ENCODE data around the gene TINAGL1. TPM values are rescaled to one million over a fixed set of nuclear protein-coding genes. Genes with fewer than 3 reads are reported as not detected.

TINAGL1 gene
- polyA plus RNA-seq, 2 of the 4 experiments (the other 2 are of a cell fraction), result 0.22 to 0.88 TPM

DNA sequence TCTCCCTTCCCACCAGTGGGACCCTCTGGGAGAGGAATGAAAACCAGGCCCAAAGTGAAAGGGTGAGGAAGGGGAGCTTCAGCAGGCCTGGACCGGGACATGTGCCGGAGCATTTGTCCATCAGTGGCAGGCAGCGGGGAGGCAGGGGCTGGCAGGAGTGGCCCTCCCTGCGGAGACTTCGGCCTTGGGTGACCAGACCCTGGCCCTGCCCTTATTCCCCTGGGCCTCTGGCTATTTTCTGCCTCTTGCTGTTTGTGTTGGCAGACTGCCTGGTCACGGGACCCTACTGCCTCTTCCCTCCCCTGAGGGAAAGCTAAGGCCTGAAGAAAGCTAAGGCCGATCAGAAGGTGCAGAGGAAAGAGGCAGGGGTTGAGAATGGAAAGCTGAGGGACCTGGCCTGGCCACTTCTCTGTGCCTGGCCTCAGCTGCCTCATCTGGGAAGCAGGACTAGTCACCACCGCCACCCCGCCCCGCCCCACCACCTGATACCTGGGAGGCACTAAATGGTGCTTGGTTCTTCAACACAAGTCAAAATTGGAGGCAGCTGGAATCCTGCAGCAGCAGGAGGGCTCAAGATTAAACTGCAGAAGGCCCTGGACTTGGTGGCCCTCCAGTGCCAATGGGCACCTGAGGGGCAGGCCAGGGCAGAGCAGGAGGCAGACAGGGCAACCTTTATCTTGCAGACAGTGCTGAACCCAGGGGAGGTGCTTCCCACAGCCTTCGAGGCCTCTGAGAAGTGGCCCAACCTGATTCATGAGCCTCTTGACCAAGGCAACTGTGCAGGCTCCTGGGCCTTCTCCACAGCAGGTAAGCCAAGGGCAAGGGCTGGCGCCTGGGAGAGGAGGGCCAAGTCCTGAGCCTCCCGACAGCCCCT lies 7.9 kb downstream of the TINAGL1 start:
- TF ChIP-seq BHLHE40 (IDR thresholded peaks at IDR 0.05; ENCODE audit: low read depth, low read length) (no peak), NR3C1 (IDR thresholded peaks at IDR 0.05) (no peak), CHD4 (IDR thresholded peaks at IDR 0.05; ENCODE audit: borderline replicate concordance) (no peak)
- no peak overlapping the region for H3K4me3 ChIP-seq
- 0 out of 3 replicates have a peak overlapping the region, but pooled peaks have one; percentile 8 for H3K4me2 ChIP-seq
- H3K9me3 ChIP-seq, result no peaks in the 10 kb centered on the region
- CTCF ChIA-PET, result interaction anchor here (0.9 to 15.8 kb wide), 5 partner anchors 13 to 49 kb away, joined by 3 to 252 read pairs (median 3); partner anchors contain the start of genes HCRTR1 and TINAGL1
- FAIRE-seq (no peak), DNase-seq (ENCODE audit: low read depth in 1 of 2, low spot score in 1 of 2) (no peak), ATAC-seq (no peak; a peak in 1 of 6 replicates)
- H3K4me1 ChIP-seq, result peaks cover 26% of the 10 kb centered on the region
- peak overlapping the region in 1 of 2 experiments; percentile 53; a peak in 2 of 6 replicates for H3K27ac ChIP-seq
- 53% methylated on average over 8 of the region's 13 CpGs for WGBS (ENCODE audit: missing lambda C conversion rate)
- POLR2A ChIA-PET, result no interaction called here

DNA sequence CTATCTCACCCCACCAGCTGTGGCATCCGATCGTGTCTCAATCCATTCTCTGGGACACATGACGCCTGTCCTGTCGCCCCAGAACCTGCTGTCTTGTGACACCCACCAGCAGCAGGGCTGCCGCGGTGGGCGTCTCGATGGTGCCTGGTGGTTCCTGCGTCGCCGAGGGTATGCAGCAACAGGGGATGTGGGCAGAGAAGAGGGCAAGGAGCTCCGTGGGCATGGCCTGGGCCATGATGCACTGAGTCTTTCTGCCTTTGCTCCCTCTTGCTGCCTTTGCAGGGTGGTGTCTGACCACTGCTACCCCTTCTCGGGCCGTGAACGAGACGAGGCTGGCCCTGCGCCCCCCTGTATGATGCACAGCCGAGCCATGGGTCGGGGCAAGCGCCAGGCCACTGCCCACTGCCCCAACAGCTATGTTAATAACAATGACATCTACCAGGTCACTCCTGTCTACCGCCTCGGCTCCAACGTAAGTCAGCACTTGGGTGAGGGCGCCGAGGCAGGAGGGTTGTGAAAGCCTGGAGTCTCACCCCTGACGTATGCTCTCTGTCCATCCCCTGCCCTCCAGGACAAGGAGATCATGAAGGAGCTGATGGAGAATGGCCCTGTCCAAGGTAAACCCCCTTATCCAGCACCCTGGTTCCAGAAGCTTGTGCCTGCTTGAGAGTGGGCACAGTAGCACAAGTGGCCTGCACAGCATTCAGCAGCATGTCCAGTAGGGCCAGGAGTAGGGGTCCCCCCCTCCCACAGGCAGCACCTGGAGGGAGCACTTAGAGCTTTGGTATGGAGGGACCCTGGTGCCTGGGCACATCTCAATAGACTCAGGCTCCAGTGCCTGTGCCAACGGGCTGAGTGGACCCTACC lies 8.8 kb downstream of the TINAGL1 start:
- no peaks in the 10 kb centered on the region for H3K9me3 ChIP-seq
- H3K4me1 ChIP-seq, result peaks cover 23% of the 10 kb centered on the region
- ChIA-PET POLR2A (no interaction called here), CTCF (interaction anchor here (0.9 to 15.8 kb wide), 8 partner anchors 9 to 190 kb away, joined by 3 to 252 read pairs (median 4); partner anchors contain the start of genes HCRTR1 and TINAGL1)
- 91% methylated on average over 12 of the region's 27 CpGs for WGBS (ENCODE audit: missing lambda C conversion rate)
- no peak overlapping the region for H3K4me2 ChIP-seq
- ATAC-seq, result no peak
- H3K27ac ChIP-seq, result peak overlapping the region in 1 of 2 experiments; percentile 53; a peak in 1 of 6 replicates
- no peak for FAIRE-seq
- no peak for DNase-seq (ENCODE audit: low read depth in 1 of 2, low spot score in 1 of 2)
- no peak overlapping the region for H3K4me3 ChIP-seq
- TF ChIP-seq ESRRA (IDR thresholded peaks at IDR 0.05; ENCODE audit: borderline replicate concordance, low read length), result no peak
- TF ChIP-seq SREBF2 (IDR thresholded peaks at IDR 0.05), result no peak
- no peak for TF ChIP-seq NPAS2 (CRISPR knock-in tag; IDR thresholded peaks at IDR 0.05; ENCODE audit: borderline replicate concordance)
- TF ChIP-seq HOXB13 (CRISPR knock-in tag; IDR thresholded peaks at IDR 0.05; ENCODE audit: low read depth), result no peak
- TF ChIP-seq KDM5A (IDR thresholded peaks at IDR 0.05), result no peak
- no peak for TF ChIP-seq PHF8 (IDR thresholded peaks at IDR 0.05; ENCODE audit: borderline replicate concordance, low read depth)
- TF ChIP-seq JUNB (IDR thresholded peaks at IDR 0.05), result no peak
- TF ChIP-seq POLR2AphosphoS2 (conservative IDR thresholded peaks at IDR 0.05; ENCODE audit: low read length), result no peak
- no peak for TF ChIP-seq MYC (IDR thresholded peaks at IDR 0.05; ENCODE audit: borderline replicate concordance, low read length)
- no peak for TF ChIP-seq HEYL (CRISPR knock-in tag; IDR thresholded peaks at IDR 0.05)
- TF ChIP-seq CEBPB (IDR thresholded peaks at IDR 0.05), result no peak
- no peak for TF ChIP-seq TFCP2L1 (CRISPR knock-in tag; IDR thresholded peaks at IDR 0.05)
- TF ChIP-seq, protein P1, sequence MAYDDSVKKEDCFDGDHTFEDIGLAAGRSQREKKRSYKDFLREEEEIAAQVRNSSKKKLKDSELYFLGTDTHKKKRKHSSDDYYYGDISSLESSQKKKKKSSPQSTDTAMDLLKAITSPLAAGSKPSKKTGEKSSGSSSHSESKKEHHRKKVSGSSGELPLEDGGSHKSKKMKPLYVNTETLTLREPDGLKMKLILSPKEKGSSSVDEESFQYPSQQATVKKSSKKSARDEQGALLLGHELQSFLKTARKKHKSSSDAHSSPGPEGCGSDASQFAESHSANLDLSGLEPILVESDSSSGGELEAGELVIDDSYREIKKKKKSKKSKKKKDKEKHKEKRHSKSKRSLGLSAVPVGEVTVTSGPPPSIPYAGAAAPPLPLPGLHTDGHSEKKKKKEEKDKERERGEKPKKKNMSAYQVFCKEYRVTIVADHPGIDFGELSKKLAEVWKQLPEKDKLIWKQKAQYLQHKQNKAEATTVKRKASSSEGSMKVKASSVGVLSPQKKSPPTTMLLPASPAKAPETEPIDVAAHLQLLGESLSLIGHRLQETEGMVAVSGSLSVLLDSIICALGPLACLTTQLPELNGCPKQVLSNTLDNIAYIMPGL (CRISPR knock-in tag; IDR thresholded peaks at IDR 0.05; ENCODE audit: borderline replicate concordance), result no peak

DNA sequence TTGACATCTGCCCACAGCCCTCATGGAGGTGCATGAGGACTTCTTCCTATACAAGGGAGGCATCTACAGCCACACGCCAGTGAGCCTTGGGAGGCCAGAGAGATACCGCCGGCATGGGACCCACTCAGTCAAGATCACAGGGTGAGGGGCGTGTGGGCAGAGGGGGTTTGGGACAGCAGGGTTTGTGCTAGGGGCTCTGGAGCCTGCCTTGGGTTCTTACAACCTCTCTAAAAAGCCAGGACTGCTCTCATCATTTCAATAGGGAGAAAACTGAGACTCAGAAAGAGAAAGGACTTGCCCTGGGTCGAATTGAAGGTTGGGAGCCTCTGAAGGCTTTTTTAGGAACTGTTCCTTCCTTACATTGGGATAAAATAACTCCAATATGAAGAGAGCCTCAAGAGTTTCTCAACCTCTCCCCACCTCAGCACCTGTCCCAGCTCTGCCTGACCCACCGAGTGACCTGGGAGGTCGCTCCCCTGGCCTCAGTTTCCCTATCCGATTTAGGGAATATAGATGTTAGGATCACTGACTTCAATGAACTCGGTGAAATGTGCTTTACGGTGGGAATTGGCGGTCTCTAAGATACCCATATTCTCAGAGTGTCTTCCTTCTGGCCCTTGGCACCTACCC lies 9.5 kb downstream of the TINAGL1 start:
- Histone ChIP-seq H3K4me2 (no peak overlapping the region), H3K9me3 (no peaks in the 10 kb centered on the region), H3K27ac (no peak overlapping the region), H3K4me1 (peaks cover 23% of the 10 kb centered on the region), H3K4me3 (no peak overlapping the region)
- CTCF ChIA-PET, result interaction anchor here (1.0 to 15.8 kb wide), 5 partner anchors 8 to 191 kb away, joined by 4 to 252 read pairs (median 6); partner anchors contain the start of genes HCRTR1 and TINAGL1
- no peak for DNase-seq (ENCODE audit: low read depth in 1 of 2, low spot score in 1 of 2)
- no peak for TF ChIP-seq EHMT2 (IDR thresholded peaks at IDR 0.05; ENCODE audit: low read depth)
- TF ChIP-seq GATA3 (IDR thresholded peaks at IDR 0.05; ENCODE audit: borderline replicate concordance), result no peak
- TF ChIP-seq HOXA7 (CRISPR knock-in tag; IDR thresholded peaks at IDR 0.05), result no peak
- TF ChIP-seq, protein P2, sequence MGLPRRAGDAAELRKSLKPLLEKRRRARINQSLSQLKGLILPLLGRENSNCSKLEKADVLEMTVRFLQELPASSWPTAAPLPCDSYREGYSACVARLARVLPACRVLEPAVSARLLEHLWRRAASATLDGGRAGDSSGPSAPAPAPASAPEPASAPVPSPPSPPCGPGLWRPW (IDR thresholded peaks at IDR 0.05), result no peak
- no peak for TF ChIP-seq TP53 (CRISPR knock-in tag; IDR thresholded peaks at IDR 0.05)
- TF ChIP-seq CHD4 (IDR thresholded peaks at IDR 0.05; ENCODE audit: borderline replicate concordance), result no peak
- no peak for TF ChIP-seq RFX5 (IDR thresholded peaks at IDR 0.05)
- no peak for TF ChIP-seq HEYL (CRISPR knock-in tag; IDR thresholded peaks at IDR 0.05)
- TF ChIP-seq MYC (IDR thresholded peaks at IDR 0.05; ENCODE audit: borderline replicate concordance, low read length), result no peak
- FAIRE-seq, result no peak
- POLR2A ChIA-PET, result no interaction called here
- 73% methylated on average over 11 of the region's 11 CpGs for WGBS (ENCODE audit: missing lambda C conversion rate)
- ATAC-seq, result no peak
